Measurements from ENCODE around the gene TSPAN32. TPM values are rescaled to one million over a fixed set of nuclear protein-coding genes. Genes with fewer than 3 reads are reported as not detected.

TSPAN32 gene
- 0.30 TPM in 1 of 2 replicates, not detected in the other for total RNA-seq

GRCh38 chr11:2301631-2302305, at the start of gene TSPAN32, which contains the start of gene C11orf21:
Gene TSPAN32 (plus strand): TSS chr11:2302013. CDS start chr11:2302150, 137 bp downstream.
Gene C11orf21 (minus strand): TSS chr11:2301918. CDS start chr11:2301808, 110 bp downstream.

GRCh38 chr11:2270322-2271076, 31.3 kb upstream of the TSPAN32 start, which contains the start of gene ASCL2:
Gene ASCL2 (minus strand): TSS chr11:2270588. CDS start chr11:2270332, 256 bp downstream.

Other genes starting within 250 kb of the TSPAN32 start
- under 0.01 and 1.5 TPM in 2 replicates for gene IGF2, start 162.6 kb upstream of the TSPAN32 start, total RNA-seq
- gene INS, start 140.8 kb upstream of the TSPAN32 start, total RNA-seq = not detected in 2 replicates
- gene TH, start 130.2 kb upstream of the TSPAN32 start, total RNA-seq = not detected in 2 replicates
- not detected in 2 replicates for gene ASCL2, start 31.4 kb upstream of the TSPAN32 start, total RNA-seq
- not detected in 2 replicates for gene C11orf21, start 95 bp upstream of the TSPAN32 start, total RNA-seq
- gene CD81, start 75.3 kb downstream of the TSPAN32 start, total RNA-seq = 390 and 393 TPM in 2 replicates
- 41.4 and 46.0 TPM in 2 replicates for gene TSSC4, start 98.7 kb downstream of the TSPAN32 start, total RNA-seq
- gene TRPM5, start 142.5 kb downstream of the TSPAN32 start, total RNA-seq = not detected in 2 replicates
- gene KCNQ1, start 143.0 kb downstream of the TSPAN32 start, total RNA-seq = not detected in 2 replicates